Ovary (tissue), 9 donors: ENCODE measurements around the gene ZNF793. TPM values are rescaled to one million over a fixed set of nuclear protein-coding genes. Genes with fewer than 3 reads are reported as not detected.

Experiments
- DNase-seq, 5 donors: peaks; one replicate each; pipeline ENCODE4 v3.0.0-alpha.2; 2019 to 2020
- H3K27ac ChIP-seq, 2 donors: fragments of 200-600 bp; one replicate each; pipeline versions ENCODE4 v1.5.1 to v1.8.0; 2019 to 2022
- H3K27me3 ChIP-seq: fragments of 200-600 bp; one replicate; pipeline ENCODE4 v1.8.0; 2022
- H3K36me3 ChIP-seq: fragments of 200-600 bp; sonication (generic); one replicate; pipeline ENCODE4 v1.5.1; 2019
- H3K4me1 ChIP-seq: one replicate; pipeline ENCODE4 v1.8.1; 2013; ENCODE audit warnings: mild to moderate bottlenecking, moderate library complexity; ENCODE audit not compliant: insufficient read depth
- H3K4me3 ChIP-seq: fragments of 200-600 bp; sonication (generic); one replicate; pipeline ENCODE4 v1.5.1; 2017
- H3K9me3 ChIP-seq, 2 donors: fragments of 200-600 bp in 1 of 2; sonication (generic) in 1 of 2; one replicate each; pipeline versions ENCODE4 v1.5.1 to v1.8.1; 2013 to 2019; ENCODE audit warnings: mild to moderate bottlenecking in 1 of 2, moderate library complexity in 1 of 2
- CTCF ChIP-seq, 3 donors: fragments of 450-650 bp in 2 of 3; fragments of 200-600 bp in 1 of 3; IDR thresholded peaks; one replicate each; pipeline versions ENCODE4 v1.5.1 to v1.8.0; 2016 to 2022; ENCODE audit warnings: antibody characterized with exemption in 3 of 3, mild to moderate bottlenecking in 1 of 3
- EP300 ChIP-seq: sonication (generic); formaldehyde crosslinking; IDR thresholded peaks from one replicate; pipeline ENCODE4 v1.6.1; 2017; ENCODE audit warnings: antibody characterized with exemption
- POLR2A ChIP-seq: fragments of 450-650 bp; IDR thresholded peaks from one replicate; pipeline ENCODE4 v1.6.1; 2017; ENCODE audit warnings: antibody characterized with exemption, mild to moderate bottlenecking, moderate library complexity
- WGBS, 3 donors: extraction: QIAGEN DNeasy Blood & Tissue Kit in 1 of 3; methylation state at CpG; one replicate each; pipeline versions ENCODE4 v1.1.5 to v1.1.7; 2013 to 2017; 5-methylcytosine and 5-hydroxymethylcytosine counted together
- intact Hi-C, 4 donors: fragments of 100-400 bp; cut with DNase I; formaldehyde crosslinking; loops; one replicate each; pipeline versions ENCODE4 v1.11.0 to v1.15.1; 2022 to 2023
- polyA plus RNA-seq, 2 donors: library from polyadenylated mRNA; stranded (reverse); fragments of 200-250 nt in 1 of 2; fragments of 350-450 nt in 1 of 2; fragmentation: Illumina TruSeq in 1 of 2; extraction: RNeasy Lipid Tissue Mini Kit (QIAGEN cat#74804) in 1 of 2; gene quantifications; one replicate each; pipeline ENCODE4 v1.2.3, GENCODE V29; 2013 to 2014
- total RNA-seq, 7 donors: library from RNA; depleted of rRNA in 2 of 7; stranded (reverse); fragments of >200 nt in 2 of 7; fragmentation: NEBNext Ultra II Directional in 3 of 7; extraction: Animal tissue kit (Norgen Biotek cat#: 25700) in 3 of 7; gene quantifications; one replicate each; pipeline versions ENCODE4 v1.1.0 to v1.2.4, GENCODE V29; 2016 to 2023
- donor health status: DM: no; HTN: no; CAD: no; lungs with moderate emphysema.
- donor health status: DM: no; HTN: no; CAD: no.
- donor health status: Bipolar disorder and iron deficiency.
- donor health status: DM: yes; HTN: yes; CAD: no.
- donor health status: DM: no; HTN: no; CAD: no.
- donor health status: DM: yes; HTN: yes; CAD: no.

ZNF793 gene
- total and polyA plus RNA-seq, 9 donors: 5.0 to 18.2 (median 9.8) TPM

DNA sequence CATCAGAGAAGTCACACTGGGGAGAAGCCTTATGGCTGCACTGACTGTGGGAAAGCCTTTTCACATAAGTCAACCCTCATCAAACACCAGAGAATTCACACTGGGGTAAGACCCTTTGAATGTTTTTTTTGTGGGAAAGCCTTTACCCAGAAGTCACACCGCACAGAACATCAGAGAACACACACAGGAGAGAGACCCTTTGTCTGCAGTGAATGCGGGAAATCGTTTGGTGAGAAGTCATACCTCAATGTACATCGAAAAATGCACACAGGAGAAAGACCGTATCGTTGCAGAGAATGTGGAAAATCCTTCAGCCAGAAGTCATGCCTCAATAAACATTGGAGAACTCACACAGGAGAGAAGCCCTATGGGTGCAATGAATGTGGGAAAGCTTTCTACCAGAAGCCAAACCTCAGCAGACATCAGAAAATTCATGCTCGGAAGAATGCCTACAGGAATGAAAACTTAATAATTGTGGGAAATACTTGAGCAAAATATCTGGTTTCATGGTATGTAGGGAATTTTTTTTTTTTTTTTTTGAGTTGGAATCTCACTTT, 30.7 kb downstream of the ZNF793 start:
- Histone ChIP-seq H3K27ac (no peak overlapping the region), H3K4me1 (no peaks in the 10 kb centered on the region), H3K36me3 (peaks cover 5% of the 10 kb centered on the region), H3K9me3 (peaks cover 13 to 50% of the 10 kb centered on the region in 2 donors), H3K4me3 (no peak overlapping the region), H3K27me3 (no peaks in the 10 kb centered on the region)
- intact Hi-C loops: no loop called here
- WGBS, 3 donors: 91 to 98% (median 97%) methylated on average over 7 of the region's 7 CpGs
- TF ChIP-seq EP300: no peak
- no peak for TF ChIP-seq POLR2A
- no peak for TF ChIP-seq CTCF (IDR thresholded peaks at IDR 0.05)
- no peak for DNase-seq

- intact Hi-C loops: no loop called here
- WGBS, 3 donors: 2 to 7% (median 5%) methylated on average over 41 to 65 of the region's 65 CpGs
- peak overlapping the region; percentile 5 for H3K4me3 ChIP-seq
- no peaks in the 10 kb centered on the region for H3K36me3 ChIP-seq
- H3K27me3 ChIP-seq: no peaks in the 10 kb centered on the region
- TF ChIP-seq CTCF (IDR thresholded peaks at IDR 0.05): no peak
- no peak for TF ChIP-seq POLR2A
- no peak for TF ChIP-seq EP300
- H3K27ac ChIP-seq: no peak overlapping the region
- no peaks in the 10 kb centered on the region for H3K4me1 ChIP-seq
- DNase-seq: no peak
- H3K9me3 ChIP-seq: peaks cover 5 to 51% of the 10 kb centered on the region in 2 donors
Measured at GRCh38 chr19:37551129-37551993, 44.6 kb downstream of the ZNF793 start.

DNA sequence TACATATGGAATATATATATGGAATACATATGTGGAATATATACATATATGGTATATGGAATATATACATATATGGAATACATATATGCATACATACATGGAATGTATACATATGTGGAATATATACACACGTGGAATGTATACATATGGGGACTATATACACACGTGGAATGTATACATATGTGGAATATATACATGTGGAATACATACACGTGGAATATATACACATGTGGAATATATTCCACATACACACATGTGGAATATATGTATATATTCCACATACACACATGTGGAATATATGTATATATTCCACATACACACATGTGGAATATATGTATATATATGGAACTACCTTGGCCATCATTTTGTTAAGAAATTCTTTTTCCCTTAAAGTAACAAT, 56.8 kb downstream of the ZNF793 start:
- no peaks in the 10 kb centered on the region for H3K36me3 ChIP-seq
- peaks cover 13 to 54% of the 10 kb centered on the region in 2 donors for H3K9me3 ChIP-seq
- no peak for TF ChIP-seq EP300
- no peak for TF ChIP-seq POLR2A
- TF ChIP-seq CTCF (IDR thresholded peaks at IDR 0.05): no peak
- H3K4me3 ChIP-seq: no peak overlapping the region
- 92 to 99% (median 96%) methylated on average over 3 of the region's 3 CpGs for WGBS, 3 donors
- intact Hi-C loops: no loop called here
- no peaks in the 10 kb centered on the region for H3K4me1 ChIP-seq
- H3K27me3 ChIP-seq: no peaks in the 10 kb centered on the region
- DNase-seq: no peak
- H3K27ac ChIP-seq: no peak overlapping the region

- no peak for DNase-seq
- no peak overlapping the region for H3K4me3 ChIP-seq
- no peaks in the 10 kb centered on the region for H3K36me3 ChIP-seq
- no peaks in the 10 kb centered on the region for H3K4me1 ChIP-seq
- H3K27ac ChIP-seq: no peak overlapping the region
- no peak for TF ChIP-seq EP300
- intact Hi-C loops: loop anchor here in 1 of 4 donors (2.0 kb wide), 1 partner anchor 16 kb away; no protein-coding TSS in a partner anchor
- H3K27me3 ChIP-seq: no peaks in the 10 kb centered on the region
- WGBS, 3 donors: 95 to 98% (median 97%) methylated on average over 7 of the region's 7 CpGs
- H3K9me3 ChIP-seq: peaks cover 17 to 52% of the 10 kb centered on the region in 2 donors
Measured at GRCh38 chr19:37564624-37565369, 58.1 kb downstream of the ZNF793 start.
